ENCODE measurements around the gene BAG5.
A peak's percentile ranks its signal among the peaks of the same experiment; 100 is the strongest.

The BAG5 gene

DNA sequence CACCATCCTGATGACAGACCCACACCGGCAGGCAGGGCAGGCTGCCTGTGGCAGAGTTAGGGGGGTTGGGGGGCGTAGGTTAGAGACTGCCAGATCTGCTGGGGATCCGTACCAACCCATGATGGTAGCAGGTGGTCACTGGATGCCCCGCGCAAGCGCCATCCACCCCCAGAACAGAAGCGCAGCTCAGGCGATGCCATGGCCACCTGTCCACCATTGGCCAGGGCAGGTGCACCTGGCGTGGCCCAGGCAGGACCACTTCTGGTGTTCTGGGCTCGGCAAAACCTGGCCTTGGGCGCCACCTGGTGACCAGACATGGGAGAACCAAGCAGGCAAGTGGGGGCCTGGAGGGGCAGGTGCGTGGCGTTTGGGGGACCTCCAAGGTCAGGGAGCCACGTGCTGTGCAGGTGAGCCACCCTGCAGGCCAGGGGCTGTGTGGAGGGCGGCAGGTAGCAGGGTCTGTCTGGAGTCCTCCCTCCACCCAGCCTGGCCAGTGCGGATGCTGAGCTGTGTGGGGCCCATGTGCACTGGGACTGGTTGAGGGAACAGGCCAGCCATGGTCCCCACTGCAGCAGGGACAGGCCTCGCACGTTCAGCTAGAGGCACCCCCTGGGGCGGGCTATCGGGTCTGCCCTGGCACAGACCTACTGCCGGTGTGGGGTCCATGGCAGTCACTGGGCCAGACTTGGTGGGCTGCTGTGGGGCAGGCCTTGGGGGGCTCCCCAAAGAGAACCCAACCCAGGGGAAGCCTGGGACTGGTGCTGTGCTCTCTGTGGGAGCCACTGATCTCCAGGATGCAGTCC lies 15.6 kb downstream of the BAG5 start:
- peaks cover 3% of the 10 kb centered on the region for H3K27me3 Mint-ChIP-seq (ENCODE audit: low read depth, poor library complexity)
- no peaks in the 10 kb centered on the region for H3K9me3 Mint-ChIP-seq
- H3K27ac Mint-ChIP-seq = no peak overlapping the region
- peaks cover 15% of the 10 kb centered on the region for H3K4me1 Mint-ChIP-seq
- H3K36me3 Mint-ChIP-seq (ENCODE audit: low read depth) = no peaks in the 10 kb centered on the region
- peak; percentile 84 for DNase-seq
- H3K4me3 Mint-ChIP-seq = no peak overlapping the region
- TF ChIP-seq, protein P1, sequence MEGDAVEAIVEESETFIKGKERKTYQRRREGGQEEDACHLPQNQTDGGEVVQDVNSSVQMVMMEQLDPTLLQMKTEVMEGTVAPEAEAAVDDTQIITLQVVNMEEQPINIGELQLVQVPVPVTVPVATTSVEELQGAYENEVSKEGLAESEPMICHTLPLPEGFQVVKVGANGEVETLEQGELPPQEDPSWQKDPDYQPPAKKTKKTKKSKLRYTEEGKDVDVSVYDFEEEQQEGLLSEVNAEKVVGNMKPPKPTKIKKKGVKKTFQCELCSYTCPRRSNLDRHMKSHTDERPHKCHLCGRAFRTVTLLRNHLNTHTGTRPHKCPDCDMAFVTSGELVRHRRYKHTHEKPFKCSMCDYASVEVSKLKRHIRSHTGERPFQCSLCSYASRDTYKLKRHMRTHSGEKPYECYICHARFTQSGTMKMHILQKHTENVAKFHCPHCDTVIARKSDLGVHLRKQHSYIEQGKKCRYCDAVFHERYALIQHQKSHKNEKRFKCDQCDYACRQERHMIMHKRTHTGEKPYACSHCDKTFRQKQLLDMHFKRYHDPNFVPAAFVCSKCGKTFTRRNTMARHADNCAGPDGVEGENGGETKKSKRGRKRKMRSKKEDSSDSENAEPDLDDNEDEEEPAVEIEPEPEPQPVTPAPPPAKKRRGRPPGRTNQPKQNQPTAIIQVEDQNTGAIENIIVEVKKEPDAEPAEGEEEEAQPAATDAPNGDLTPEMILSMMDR (IDR thresholded peaks at IDR 0.05) = peak; percentile 88

DNA sequence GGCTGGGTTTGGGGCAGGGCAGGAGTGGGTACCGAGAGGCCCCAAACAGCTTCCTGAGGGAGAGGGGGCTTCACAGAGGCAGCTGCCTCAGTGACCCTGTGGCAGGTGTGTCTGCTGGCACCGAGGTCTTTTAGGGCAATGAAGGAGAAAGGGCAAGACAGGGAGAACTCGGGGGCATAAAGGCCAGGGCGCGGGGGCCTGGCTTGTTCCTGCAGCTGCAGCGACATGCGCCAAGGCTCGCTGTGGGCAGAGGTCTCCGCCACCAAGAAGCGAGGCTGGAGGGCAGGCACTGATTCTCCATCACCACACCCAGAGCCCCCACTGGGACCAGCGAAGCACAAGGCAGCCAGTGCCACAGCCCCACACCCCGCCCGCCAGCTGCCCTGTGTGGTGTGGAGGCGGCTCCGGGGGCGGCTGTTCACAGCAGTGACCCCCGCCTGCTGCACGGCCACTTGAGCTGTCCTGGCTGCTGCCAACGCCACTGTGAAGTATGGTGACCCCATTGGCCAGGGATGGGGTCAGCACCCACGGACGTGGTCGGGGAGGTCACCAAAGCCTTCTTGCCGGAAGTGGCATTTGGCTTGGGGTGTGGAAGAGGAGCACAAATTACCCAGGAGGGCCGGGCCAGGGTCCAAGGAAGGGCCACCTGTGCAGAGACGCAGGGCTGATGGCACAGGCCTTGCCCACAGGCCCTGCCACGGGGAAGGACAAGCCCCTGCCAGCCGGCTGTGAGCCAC lies 16.4 kb downstream of the BAG5 start:
- no peaks in the 10 kb centered on the region for H3K27me3 Mint-ChIP-seq (ENCODE audit: low read depth, poor library complexity)
- no peak for DNase-seq
- no peaks in the 10 kb centered on the region for H3K9me3 Mint-ChIP-seq
- TF ChIP-seq, protein P1 (IDR thresholded peaks at IDR 0.05) = no peak
- peaks cover 8% of the 10 kb centered on the region for H3K4me1 Mint-ChIP-seq
- no peaks in the 10 kb centered on the region for H3K36me3 Mint-ChIP-seq (ENCODE audit: low read depth)
- H3K4me3 Mint-ChIP-seq = no peak overlapping the region
- H3K27ac Mint-ChIP-seq = no peak overlapping the region

DNA sequence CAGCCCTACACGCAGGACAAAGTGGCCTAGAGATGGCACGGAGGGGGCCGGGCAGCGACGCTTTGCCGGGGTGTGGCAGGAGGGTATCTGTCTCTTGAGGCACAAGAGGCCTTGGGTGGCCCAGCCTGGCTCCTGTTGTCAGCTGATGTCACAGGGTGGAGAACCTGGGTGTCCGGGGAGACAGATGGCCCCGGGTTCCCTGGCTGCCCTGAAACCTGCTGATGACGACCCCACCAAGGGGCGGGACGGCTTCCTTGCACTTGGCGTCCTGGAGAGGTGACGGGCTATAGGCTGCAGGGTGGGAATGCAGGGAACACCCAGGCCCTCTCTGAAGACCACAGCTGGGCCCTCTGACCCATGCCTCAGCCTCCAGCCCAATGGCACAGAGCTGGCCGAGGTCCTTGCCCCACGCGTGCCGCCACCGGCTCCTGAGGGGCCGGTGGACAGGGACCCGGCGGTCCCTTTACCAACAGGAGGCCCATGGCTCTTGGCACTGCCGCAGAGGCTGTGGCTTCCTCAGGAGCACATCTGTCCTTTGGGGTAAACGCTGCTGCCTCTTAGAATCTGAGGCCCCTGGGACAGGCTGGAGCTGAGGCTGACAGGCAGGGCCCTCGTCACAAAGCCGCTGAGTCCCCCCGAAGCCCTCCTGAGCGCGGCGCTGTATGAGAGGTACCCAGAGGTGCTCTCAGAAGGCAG lies 17.1 kb downstream of the BAG5 start:
- Mint-ChIP-seq H3K27ac (no peak overlapping the region), H3K4me3 (no peak overlapping the region), H3K36me3 (ENCODE audit: low read depth) (no peaks in the 10 kb centered on the region), H3K27me3 (ENCODE audit: low read depth, poor library complexity) (no peaks in the 10 kb centered on the region), H3K4me1 (peaks cover 9% of the 10 kb centered on the region), H3K9me3 (no peaks in the 10 kb centered on the region)
- TF ChIP-seq, protein P1 (IDR thresholded peaks at IDR 0.05) = no peak
- no peak for DNase-seq

DNA sequence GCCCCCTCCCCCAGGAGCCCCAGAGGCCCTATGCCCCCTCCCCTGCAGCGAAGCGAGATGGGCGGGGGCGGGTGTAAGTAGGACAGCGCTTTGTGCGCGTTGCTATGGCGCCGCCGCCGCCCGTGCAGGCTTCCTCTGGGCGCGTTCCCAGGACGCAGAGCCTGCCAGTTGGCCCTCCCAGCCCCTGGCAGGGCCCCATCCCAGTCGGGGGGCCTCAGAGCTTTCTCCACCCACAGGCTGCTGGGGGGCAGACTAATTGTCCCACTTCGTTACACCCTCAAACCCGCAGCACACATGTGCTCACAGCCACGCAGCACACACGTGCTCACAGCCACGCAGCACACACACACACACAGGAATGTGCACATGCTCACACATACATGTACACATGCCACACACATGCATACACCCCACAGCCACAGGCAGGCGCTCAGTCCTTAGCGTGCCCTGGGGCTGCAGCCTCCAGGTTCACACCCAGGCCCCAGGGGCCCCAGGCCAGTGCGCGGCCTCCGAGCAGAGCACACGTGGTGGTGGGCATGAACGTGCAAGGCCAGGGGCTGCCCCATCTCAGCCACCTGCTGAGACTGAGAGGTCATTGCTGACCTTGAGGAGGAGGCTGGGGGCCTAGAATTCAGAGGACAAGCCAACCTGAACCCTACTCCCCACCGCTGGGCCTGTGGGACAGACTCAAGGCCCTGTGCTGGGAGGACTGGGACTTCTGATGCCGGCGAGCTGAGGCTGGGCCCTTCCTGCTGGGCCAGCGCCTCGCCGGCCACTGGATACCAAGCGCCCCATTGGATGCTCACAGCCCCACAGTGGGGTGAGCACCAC lies 17.9 kb downstream of the BAG5 start:
- Mint-ChIP-seq H3K27me3 (ENCODE audit: low read depth, poor library complexity) (no peaks in the 10 kb centered on the region), H3K4me1 (peaks cover 6% of the 10 kb centered on the region), H3K4me3 (no peak overlapping the region), H3K36me3 (ENCODE audit: low read depth) (no peaks in the 10 kb centered on the region), H3K27ac (no peak overlapping the region), H3K9me3 (no peaks in the 10 kb centered on the region)
- TF ChIP-seq, protein P1 (IDR thresholded peaks at IDR 0.05) = no peak
- no peak for DNase-seq

DNA sequence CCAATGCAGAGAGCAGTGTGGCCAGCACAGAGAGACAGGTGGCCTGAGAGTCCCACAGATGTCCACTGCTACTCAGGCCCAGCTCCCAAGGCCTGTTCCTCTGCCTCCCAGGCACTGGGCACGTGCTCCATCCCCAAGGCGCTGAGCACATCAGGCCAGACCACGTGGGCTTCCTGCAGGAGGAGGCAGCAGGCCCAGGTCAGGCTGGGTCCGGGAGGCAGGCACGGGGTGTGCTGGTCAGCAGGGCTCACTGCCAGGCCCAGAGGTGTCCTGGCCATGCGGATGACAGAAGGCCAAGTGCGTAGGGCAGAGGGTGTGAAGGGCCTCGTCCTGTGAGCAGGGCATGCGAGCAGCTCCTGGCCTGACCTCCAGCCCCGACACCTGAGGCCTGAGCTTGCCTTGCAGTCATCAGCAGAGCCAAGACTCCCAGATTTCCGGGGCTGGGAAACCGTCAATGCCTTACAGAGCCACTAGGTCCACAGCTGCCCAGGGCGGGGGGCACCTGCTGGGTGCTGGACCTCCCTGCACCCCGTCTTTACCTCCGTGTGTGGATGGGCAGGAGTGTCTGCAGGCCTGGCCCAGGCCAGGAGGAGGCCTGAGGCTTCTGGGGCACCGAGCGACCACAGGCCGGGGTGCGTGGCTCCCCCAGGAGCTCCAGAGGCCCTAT lies 18.6 kb downstream of the BAG5 start:
- no peaks in the 10 kb centered on the region for H3K27me3 Mint-ChIP-seq (ENCODE audit: low read depth, poor library complexity)
- TF ChIP-seq, protein P1 (IDR thresholded peaks at IDR 0.05) = no peak
- H3K36me3 Mint-ChIP-seq (ENCODE audit: low read depth) = no peaks in the 10 kb centered on the region
- H3K4me1 Mint-ChIP-seq = peaks cover 6% of the 10 kb centered on the region
- H3K9me3 Mint-ChIP-seq = no peaks in the 10 kb centered on the region
- DNase-seq = no peak
- no peak overlapping the region for H3K27ac Mint-ChIP-seq
- no peak overlapping the region for H3K4me3 Mint-ChIP-seq
